Peyer's patch (tissue), 4 donors: ENCODE data around the gene NR6A1. TPM values are rescaled to one million over a fixed set of nuclear protein-coding genes. Genes with fewer than 3 reads are reported as not detected.

ENCODE experiments used
- DNase-seq, 3 donors: peaks; one replicate each; pipeline ENCODE4 v3.0.0-alpha.2; 2017 to 2019
- H3K27ac ChIP-seq, 4 donors: fragments of 200-600 bp; sonication (generic); one replicate each; pipeline ENCODE4 v1.5.1; 2016 to 2019
- H3K27me3 ChIP-seq, 2 donors: fragments of 200-600 bp; sonication (generic); one replicate each; pipeline ENCODE4 v1.5.1; 2019
- H3K36me3 ChIP-seq, 3 donors: fragments of 200-600 bp; sonication (generic); one replicate each; pipeline ENCODE4 v1.5.1; 2016 to 2019
- H3K4me1 ChIP-seq, 4 donors: fragments of 200-600 bp; sonication (generic); one replicate each; pipeline ENCODE4 v1.5.1; 2016 to 2019
- H3K4me3 ChIP-seq, 4 donors: fragments of 200-600 bp; sonication (generic); 1 replicate in 3 of 4; 2 replicates in 1 of 4; pipeline ENCODE4 v1.5.1; 2016 to 2019; ENCODE audit warnings: mild to moderate bottlenecking in 1 of 4
- H3K9me3 ChIP-seq, 4 donors: fragments of 200-600 bp; sonication (generic); one replicate each; pipeline ENCODE4 v1.5.1; 2016 to 2019; ENCODE audit warnings: mild to moderate bottlenecking in 1 of 4
- POLR2A ChIP-seq, 2 donors: fragments of 450-650 bp; IDR thresholded peaks; one replicate each; pipeline ENCODE4 v1.5.1; 2017; ENCODE audit warnings: antibody characterized with exemption in 2 of 2, mild to moderate bottlenecking in 2 of 2, moderate library complexity in 2 of 2
- total RNA-seq, 4 donors: library from RNA; depleted of rRNA; stranded (reverse); fragments of >200 nt; gene quantifications; one replicate each; pipeline ENCODE4 v1.1.0, GENCODE V29; 2016
- TF ChIP-seq, protein P1 (sequence below), 6 experiments: fragments of 450-650 bp in 4 of 6; fragments of 200-600 bp in 2 of 6; sonication (generic) in 1 of 6; IDR thresholded peaks; one replicate each; pipeline ENCODE4 v1.5.1; 2017 to 2019; ENCODE audit warnings: antibody characterized with exemption in 6 of 6, mild to moderate bottlenecking in 3 of 6, moderate library complexity in 1 of 6

Gene NR6A1
- total RNA-seq, 4 donors from 2014 or later: 10.7 to 43.0 (median 28.1) TPM

DNA sequence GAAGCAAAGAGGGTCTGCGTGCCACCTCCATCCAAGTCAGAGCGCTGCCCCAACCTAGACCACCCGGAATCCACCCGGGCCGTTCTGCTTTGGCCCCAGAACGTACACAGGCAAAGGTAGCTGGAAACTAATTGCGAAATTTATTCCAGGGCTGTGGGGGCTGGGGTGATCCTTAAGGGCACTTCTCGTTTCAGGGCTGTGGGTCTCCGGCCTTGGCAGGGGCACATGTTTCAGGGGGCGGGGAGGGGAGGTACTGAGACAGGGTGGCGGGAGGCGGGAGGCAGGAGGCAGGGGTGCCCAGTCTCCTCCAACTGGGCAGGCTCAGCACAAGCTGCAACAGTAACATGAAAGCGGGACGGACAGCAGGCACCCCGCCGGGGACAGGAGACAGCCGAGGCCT, 290.0 kb downstream of the NR6A1 start:
- TF ChIP-seq, protein P1, sequence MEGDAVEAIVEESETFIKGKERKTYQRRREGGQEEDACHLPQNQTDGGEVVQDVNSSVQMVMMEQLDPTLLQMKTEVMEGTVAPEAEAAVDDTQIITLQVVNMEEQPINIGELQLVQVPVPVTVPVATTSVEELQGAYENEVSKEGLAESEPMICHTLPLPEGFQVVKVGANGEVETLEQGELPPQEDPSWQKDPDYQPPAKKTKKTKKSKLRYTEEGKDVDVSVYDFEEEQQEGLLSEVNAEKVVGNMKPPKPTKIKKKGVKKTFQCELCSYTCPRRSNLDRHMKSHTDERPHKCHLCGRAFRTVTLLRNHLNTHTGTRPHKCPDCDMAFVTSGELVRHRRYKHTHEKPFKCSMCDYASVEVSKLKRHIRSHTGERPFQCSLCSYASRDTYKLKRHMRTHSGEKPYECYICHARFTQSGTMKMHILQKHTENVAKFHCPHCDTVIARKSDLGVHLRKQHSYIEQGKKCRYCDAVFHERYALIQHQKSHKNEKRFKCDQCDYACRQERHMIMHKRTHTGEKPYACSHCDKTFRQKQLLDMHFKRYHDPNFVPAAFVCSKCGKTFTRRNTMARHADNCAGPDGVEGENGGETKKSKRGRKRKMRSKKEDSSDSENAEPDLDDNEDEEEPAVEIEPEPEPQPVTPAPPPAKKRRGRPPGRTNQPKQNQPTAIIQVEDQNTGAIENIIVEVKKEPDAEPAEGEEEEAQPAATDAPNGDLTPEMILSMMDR (IDR thresholded peaks at IDR 0.05): no peak
- no peak for TF ChIP-seq POLR2A (IDR thresholded peaks at IDR 0.05)
- Histone ChIP-seq H3K27me3 (peaks cover 0 to 26% of the 10 kb centered on the region in 2 donors), H3K27ac (no peak overlapping the region), H3K4me1 (peaks cover 0 to 11% (median 2%) of the 10 kb centered on the region in 4 donors), H3K36me3 (no peaks in the 10 kb centered on the region), H3K9me3 (no peaks in the 10 kb centered on the region), H3K4me3 (no peak overlapping the region)
- DNase-seq: no peak

DNA sequence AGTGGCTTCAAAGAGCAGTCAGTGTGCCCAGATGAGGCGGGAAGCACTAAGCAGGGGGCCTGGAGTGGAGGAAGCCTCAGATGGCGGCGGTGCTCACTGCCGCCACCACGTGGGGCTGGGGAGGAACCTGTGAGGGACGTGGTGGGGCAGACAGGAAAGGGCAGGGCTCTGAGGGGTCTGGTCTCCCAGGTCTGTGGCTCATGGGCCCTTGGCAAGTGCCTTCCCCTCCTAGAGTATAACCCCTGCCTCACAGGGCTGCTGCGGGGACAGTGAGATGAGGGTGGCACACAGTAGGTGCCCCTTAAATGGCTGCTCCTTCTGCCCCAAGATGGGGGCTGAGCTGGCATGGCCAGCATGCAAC, 290.5 kb downstream of the NR6A1 start:
- no peak overlapping the region for H3K4me3 ChIP-seq
- H3K27ac ChIP-seq: no peak overlapping the region
- H3K36me3 ChIP-seq: no peaks in the 10 kb centered on the region
- H3K27me3 ChIP-seq: peaks cover 0 to 26% of the 10 kb centered on the region in 2 donors
- peaks cover 0 to 11% (median 2%) of the 10 kb centered on the region in 4 donors for H3K4me1 ChIP-seq
- no peak for DNase-seq
- H3K9me3 ChIP-seq: no peaks in the 10 kb centered on the region
- TF ChIP-seq POLR2A (IDR thresholded peaks at IDR 0.05): no peak
- TF ChIP-seq, protein P1 (IDR thresholded peaks at IDR 0.05): peak in 4 of 6 experiments; percentile 15 to 29 (median 23)

DNA sequence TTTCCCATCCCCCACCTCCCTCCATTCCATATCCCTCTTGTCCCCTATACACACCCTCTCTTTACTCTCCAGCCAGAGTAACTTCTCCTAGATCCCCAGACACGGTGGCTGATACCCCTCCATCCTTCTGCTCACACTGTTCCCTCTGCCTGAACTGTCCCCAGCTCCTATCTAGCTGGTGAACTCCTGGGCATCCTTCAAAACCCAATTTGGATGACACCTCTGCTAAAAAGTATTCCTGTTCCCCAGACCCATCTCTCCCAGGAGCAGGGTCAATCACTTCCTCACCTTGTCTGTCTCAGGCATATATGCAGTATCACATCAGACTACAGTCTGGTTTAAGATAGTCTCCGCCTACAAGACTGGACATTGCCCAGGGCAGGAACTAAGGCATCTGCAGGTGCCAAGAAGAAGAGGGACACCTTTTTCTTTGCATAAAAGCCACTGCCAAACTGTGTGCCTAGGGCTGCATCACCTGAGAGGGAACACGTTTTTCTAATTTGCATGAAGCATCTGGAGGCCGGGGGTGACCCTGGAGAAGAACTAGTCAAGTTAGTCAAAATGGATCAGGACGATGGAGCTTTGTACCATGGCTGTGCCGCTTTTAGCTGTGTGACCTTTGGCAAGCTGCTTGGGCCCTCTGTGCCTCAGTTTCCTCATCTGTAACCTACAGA, 291.0 kb downstream of the NR6A1 start:
- DNase-seq: no peak
- Histone ChIP-seq H3K27me3 (peaks cover 0 to 26% of the 10 kb centered on the region in 2 donors), H3K27ac (no peak overlapping the region), H3K9me3 (no peaks in the 10 kb centered on the region), H3K36me3 (no peaks in the 10 kb centered on the region), H3K4me3 (no peak overlapping the region), H3K4me1 (peaks cover 0 to 11% (median 2%) of the 10 kb centered on the region in 4 donors)
- TF ChIP-seq POLR2A (IDR thresholded peaks at IDR 0.05): no peak
- TF ChIP-seq, protein P1 (IDR thresholded peaks at IDR 0.05): no peak

DNA sequence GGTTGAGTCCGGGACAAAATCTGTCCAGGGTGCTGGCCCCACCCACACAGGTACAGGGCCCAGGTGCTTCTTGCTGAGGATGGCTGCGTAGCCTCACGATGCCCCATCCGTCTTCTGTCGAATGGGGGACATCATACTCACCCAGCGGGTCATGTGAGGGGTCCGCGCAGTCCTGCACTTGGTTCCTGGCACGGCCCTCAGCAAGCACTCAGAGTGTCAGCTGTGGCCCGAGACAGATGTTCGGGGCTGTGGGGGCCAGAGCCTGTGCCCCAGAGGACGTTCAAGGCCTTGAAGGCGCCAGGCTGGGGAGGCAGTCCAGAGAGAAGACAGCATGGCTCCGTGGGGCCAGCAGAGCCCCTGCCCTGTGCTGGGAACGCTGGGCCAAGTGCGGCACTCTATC, 291.7 kb downstream of the NR6A1 start:
- H3K27me3 ChIP-seq: peaks cover 0 to 26% of the 10 kb centered on the region in 2 donors
- TF ChIP-seq, protein P1 (IDR thresholded peaks at IDR 0.05): no peak
- TF ChIP-seq POLR2A (IDR thresholded peaks at IDR 0.05): no peak
- H3K27ac ChIP-seq: no peak overlapping the region
- no peak for DNase-seq
- no peak overlapping the region for H3K4me3 ChIP-seq
- H3K9me3 ChIP-seq: no peaks in the 10 kb centered on the region
- H3K36me3 ChIP-seq: no peaks in the 10 kb centered on the region
- H3K4me1 ChIP-seq: peaks cover 0 to 11% (median 2%) of the 10 kb centered on the region in 4 donors

DNA sequence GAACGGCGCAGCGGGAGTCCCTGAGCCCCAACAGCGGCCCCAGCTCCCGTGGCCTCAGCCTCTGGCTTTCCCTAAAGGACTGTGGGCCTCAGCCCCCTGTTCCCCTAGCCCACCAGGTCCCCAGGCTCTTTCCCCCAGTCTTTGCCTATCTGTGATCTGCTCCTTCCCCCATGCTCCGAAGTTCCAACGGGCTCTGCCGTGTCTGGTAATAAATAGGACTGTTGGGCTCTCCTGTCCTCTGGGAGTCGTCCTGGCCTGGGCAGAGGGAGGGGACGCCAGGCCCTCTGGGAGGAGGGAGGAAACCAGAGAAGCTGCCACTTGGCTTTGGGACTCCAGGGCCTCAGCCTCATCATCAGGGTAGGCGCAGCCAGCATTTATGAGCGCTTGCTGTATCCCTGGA, 292.8 kb downstream of the NR6A1 start:
- peaks cover 0 to 11% (median 2%) of the 10 kb centered on the region in 4 donors for H3K4me1 ChIP-seq
- no peak overlapping the region for H3K4me3 ChIP-seq
- DNase-seq: no peak
- peaks cover 0 to 26% of the 10 kb centered on the region in 2 donors for H3K27me3 ChIP-seq
- H3K9me3 ChIP-seq: no peaks in the 10 kb centered on the region
- H3K36me3 ChIP-seq: no peaks in the 10 kb centered on the region
- TF ChIP-seq POLR2A (IDR thresholded peaks at IDR 0.05): no peak
- TF ChIP-seq, protein P1 (IDR thresholded peaks at IDR 0.05): no peak
- H3K27ac ChIP-seq: no peak overlapping the region
